H9 (cell line): ENCODE data around the gene C2CD4A. TPM values are rescaled to one million over a fixed set of nuclear protein-coding genes. Genes with fewer than 3 reads are reported as not detected.

ENCODE experiments used
- DNase-seq: peaks from one replicate; pipeline ENCODE4 v3.0.0-alpha.2; 2017
- H2AFZ ChIP-seq: one replicate; pipeline ENCODE4 v1.6.1; 2013; ENCODE audit warnings: mild to moderate bottlenecking, low read length, control low read depth, moderate library complexity
- H2AK5ac ChIP-seq: 2 replicates; pipeline ENCODE4 v1.6.1; 2013; ENCODE audit warnings: low read length, control low read depth, mixed read lengths; ENCODE audit not compliant: insufficient read length
- H2BK120ac ChIP-seq: one replicate; pipeline ENCODE4 v1.6.1; 2013; ENCODE audit warnings: low read depth, mild to moderate bottlenecking, low read length, control low read depth, inconsistent platforms; ENCODE audit not compliant: poor library complexity, severe bottlenecking
- H2BK12ac ChIP-seq: 2 replicates; pipeline ENCODE4 v1.6.1; 2013; ENCODE audit warnings: low read length, control low read depth, mixed read lengths, low read depth; ENCODE audit not compliant: insufficient read length
- H2BK15ac ChIP-seq: 2 replicates; pipeline ENCODE4 v1.6.1; 2013; ENCODE audit warnings: low read depth, low read length, control low read depth
- H2BK20ac ChIP-seq: one replicate; pipeline ENCODE4 v1.6.1; 2013; ENCODE audit warnings: low read depth, mild to moderate bottlenecking, low read length, control low read depth, inconsistent platforms; ENCODE audit not compliant: poor library complexity, severe bottlenecking
- H2BK5ac ChIP-seq: 2 replicates; pipeline ENCODE4 v1.6.1; 2013; ENCODE audit warnings: low read length, control low read depth, mixed read lengths; ENCODE audit not compliant: insufficient read length
- H3K14ac ChIP-seq: 2 replicates; pipeline ENCODE4 v1.6.1; 2013; ENCODE audit warnings: low read length, control low read depth; ENCODE audit not compliant: insufficient read depth
- H3K18ac ChIP-seq: 2 replicates; pipeline ENCODE4 v1.6.1; 2013; ENCODE audit warnings: low read depth, mild to moderate bottlenecking, mixed read lengths, low read length, control low read depth; ENCODE audit not compliant: insufficient read length
- H3K23ac ChIP-seq: 2 replicates; pipeline ENCODE4 v1.6.1; 2013; ENCODE audit warnings: low read length, control low read depth, mixed read lengths, low read depth; ENCODE audit not compliant: insufficient read length
- H3K23me2 ChIP-seq: 2 replicates; pipeline ENCODE4 v1.6.1; 2013; ENCODE audit warnings: low read depth, mild to moderate bottlenecking, mixed read lengths, low read length, control low read depth; ENCODE audit not compliant: insufficient read length, poor library complexity, severe bottlenecking
- H3K27ac ChIP-seq: 2 replicates; pipeline ENCODE4 v1.5.1; 2013; ENCODE audit warnings: low read length, control low read depth, mixed read lengths, low read depth; ENCODE audit not compliant: insufficient read length
- H3K27me3 ChIP-seq: 2 replicates; pipeline ENCODE4 v1.6.1; 2013; ENCODE audit warnings: low read length, control low read depth, inconsistent platforms; ENCODE audit not compliant: insufficient read depth
- H3K4ac ChIP-seq: 2 replicates; pipeline ENCODE4 v1.6.1; 2013; ENCODE audit warnings: low read depth, mild to moderate bottlenecking, control low read depth, inconsistent platforms, low read length, moderate library complexity
- H3K4me1 ChIP-seq: 2 replicates; pipeline ENCODE4 v1.6.1; 2013; ENCODE audit warnings: low read length, control low read depth, inconsistent platforms; ENCODE audit not compliant: insufficient read depth
- H3K4me2 ChIP-seq: 2 replicates; pipeline ENCODE4 v1.6.1; 2013; ENCODE audit warnings: low read length, control low read depth, mixed read lengths; ENCODE audit not compliant: insufficient read length, insufficient read depth
- H3K56ac ChIP-seq: 2 replicates; pipeline ENCODE4 v1.6.1; 2013; ENCODE audit warnings: low read depth, mild to moderate bottlenecking, mixed read lengths, low read length, control low read depth; ENCODE audit not compliant: insufficient read length
- H3K79me1 ChIP-seq: 2 replicates; pipeline ENCODE4 v1.6.1; 2013; ENCODE audit warnings: low read depth, mild to moderate bottlenecking, moderate library complexity, low read length, control low read depth, inconsistent platforms; ENCODE audit not compliant: insufficient read depth, poor library complexity, severe bottlenecking
- H3K79me2 ChIP-seq: 2 replicates; pipeline ENCODE4 v1.6.1; 2013; ENCODE audit warnings: low read length, control low read depth, inconsistent platforms; ENCODE audit not compliant: insufficient read depth
- H3K9ac ChIP-seq: 2 replicates; pipeline ENCODE4 v1.6.1; 2013; ENCODE audit warnings: low read length, control low read depth, mixed read lengths; ENCODE audit not compliant: insufficient read length; ENCODE audit errors: extremely low read depth
- H3K9me3 ChIP-seq: one replicate; pipeline ENCODE4 v1.6.1; 2013; ENCODE audit warnings: low read depth, low read length, inconsistent platforms; ENCODE audit not compliant: control insufficient read depth
- H3T11ph ChIP-seq: one replicate; pipeline ENCODE4 v1.6.1; 2013; ENCODE audit warnings: mild to moderate bottlenecking, low read length, control low read depth, inconsistent platforms
- H4K20me1 ChIP-seq: one replicate; pipeline ENCODE4 v1.6.1; 2013; ENCODE audit not compliant: control insufficient read depth, insufficient read length, insufficient read depth
- H4K5ac ChIP-seq: 2 replicates; pipeline ENCODE4 v1.6.1; 2013; ENCODE audit warnings: low read depth, mild to moderate bottlenecking, mixed read lengths, low read length, control low read depth; ENCODE audit not compliant: insufficient read length
- H4K8ac ChIP-seq: replicated peaks from 2 replicates; pipeline ENCODE4 v1.6.1; 2013; ENCODE audit warnings: low read length, control low read depth, mixed read lengths, low read depth; ENCODE audit not compliant: insufficient read length
- H4K91ac ChIP-seq: 2 replicates; pipeline ENCODE4 v1.6.1; 2013; ENCODE audit warnings: low read depth, mild to moderate bottlenecking, moderate library complexity, mixed read lengths, low read length, control low read depth; ENCODE audit not compliant: insufficient read length
- H3K27ac Mint-ChIP-seq, 3 experiments: 2 replicates in 2 of 3; 3 replicates in 1 of 3; pipeline ENCODE4 v1.8.0; 2020 to 2021; ENCODE audit warnings: mixed read lengths in 3 of 3, mild to moderate bottlenecking in 1 of 3, moderate library complexity in 1 of 3
- H3K27me3 Mint-ChIP-seq: 2 replicates; pipeline ENCODE4 v1.8.0; 2021; ENCODE audit warnings: low read depth, mild to moderate bottlenecking, moderate library complexity, mixed read lengths
- H3K36me3 Mint-ChIP-seq, 3 experiments: 2 replicates in 2 of 3; 3 replicates in 1 of 3; pipeline ENCODE4 v1.8.0; 2020 to 2021; ENCODE audit warnings: low read depth in 3 of 3, mixed read lengths in 3 of 3; ENCODE audit not compliant: insufficient read depth in 1 of 3
- H3K4me1 Mint-ChIP-seq, 2 experiments: 2 replicates each; pipeline ENCODE4 v1.8.0; 2020; ENCODE audit warnings: mixed read lengths in 2 of 2
- H3K4me3 Mint-ChIP-seq, 2 experiments: 2 replicates in 1 of 2; 3 replicates in 1 of 2; pipeline ENCODE4 v1.8.0; 2020 to 2021; ENCODE audit warnings: mild to moderate bottlenecking in 2 of 2, mixed read lengths in 2 of 2, moderate library complexity in 1 of 2
- H3K9me3 Mint-ChIP-seq, 2 experiments: 2 replicates in 1 of 2; 3 replicates in 1 of 2; pipeline ENCODE4 v1.8.0; 2020; ENCODE audit warnings: mild to moderate bottlenecking in 2 of 2, mixed read lengths in 2 of 2, moderate library complexity in 1 of 2
- WGBS: extraction: QIAGEN DNeasy Blood & Tissue Kit; methylation state at CpG from one replicate; pipeline ENCODE4 v1.1.7; 2013; ENCODE audit warnings: missing lambda C conversion rate, low lambda C conversion rate, mixed read lengths; ENCODE audit not compliant: insufficient read length; ENCODE audit errors: extremely low coverage; 5-methylcytosine and 5-hydroxymethylcytosine counted together
- total RNA-seq: library from RNA; stranded (reverse); gene quantifications from 2 replicates; pipeline ENCODE4 v1.2.1, GENCODE V29; 2021
- TF ChIP-seq, protein P1 (sequence below): fragments of 200-600 bp; sonication (generic); conservative IDR thresholded peaks from 3 replicates; pipeline ENCODE4 v1.8.0; 2021; ENCODE audit warnings: antibody characterized with exemption, mild to moderate bottlenecking

C2CD4A gene
- total RNA-seq, 1 experiment from 2014 or later = not detected

DNA sequence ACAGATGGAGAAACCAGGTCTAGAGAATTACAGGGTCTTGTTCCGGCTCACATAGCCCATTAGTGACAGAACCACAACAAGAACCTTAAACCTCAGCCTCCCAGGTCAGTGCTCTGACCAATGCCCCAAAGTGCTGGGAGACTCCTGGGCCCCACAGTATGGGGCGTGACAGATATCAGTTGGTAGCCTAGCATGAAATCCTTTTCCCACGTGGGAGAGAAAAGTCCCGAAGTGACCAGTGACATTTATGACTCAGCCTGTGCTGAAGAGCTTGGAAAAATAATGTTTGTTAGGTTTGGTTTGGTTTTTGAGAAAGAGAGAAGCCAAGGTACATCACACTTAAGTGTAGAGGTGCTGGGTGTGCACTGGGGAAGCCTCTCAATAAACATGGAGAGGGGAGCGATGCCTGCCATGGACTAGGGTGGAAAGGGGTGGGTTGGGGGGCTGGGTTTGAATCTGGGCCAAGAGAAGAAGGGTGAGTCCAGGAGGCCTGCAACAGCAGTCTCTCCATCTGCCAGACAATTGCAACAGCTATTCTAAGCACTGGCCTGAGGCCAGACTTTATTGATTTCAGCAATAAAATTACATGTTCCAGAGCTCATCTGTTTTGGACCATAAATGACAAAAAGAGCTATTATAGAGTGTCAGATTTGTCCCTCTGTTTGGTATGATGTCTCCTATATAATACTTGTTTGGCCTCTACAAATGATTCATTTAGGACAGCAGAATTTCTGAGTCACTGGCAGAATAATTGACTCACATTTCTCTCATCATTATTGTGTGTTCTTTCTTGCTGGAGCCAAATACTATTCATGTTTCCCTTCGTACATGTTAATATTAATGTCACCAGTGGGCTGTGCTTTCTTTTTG is 43.4 kb downstream of the C2CD4A start:
- no CpG with 5 or more reads among the region's 6 CpGs for WGBS

More for the DNA sequence above, 43.4 kb downstream of the C2CD4A start:
- Mint-ChIP-seq H3K36me3 (no peaks in the 10 kb centered on the region), H3K9me3 (no peaks in the 10 kb centered on the region), H3K27ac (no peak overlapping the region; a peak in 1 of 7 replicates), H3K4me3 (no peak overlapping the region), H3K27me3 (no peaks in the 10 kb centered on the region; the same call in none of the 2 replicates), H3K4me1 (no peaks in the 10 kb centered on the region)
- Histone ChIP-seq H3K14ac (no peak overlapping the region), H3K9me3 (no peaks in the 10 kb centered on the region), H2BK120ac (no peak overlapping the region), H3K79me2 (no peaks in the 10 kb centered on the region), H2BK12ac (no peak overlapping the region), H3K18ac (no peak overlapping the region), H3K4me1 (0 out of 2 replicates have a peak, but pooled peaks cover 2% of the 10 kb centered on the region), H4K8ac (no peak overlapping the region), H3K4me2 (no peak overlapping the region), H3K9ac (no peak overlapping the region), H2AFZ (no peak overlapping the region), H4K5ac (no peak overlapping the region), H2BK5ac (no peak overlapping the region), H3K27ac (no peak overlapping the region), H3K23ac (no peak overlapping the region), H2BK20ac (no peak overlapping the region), H2BK15ac (no peak overlapping the region), H3T11ph (no peak overlapping the region), H2AK5ac (no peak overlapping the region), H3K4ac (no peak overlapping the region), H4K91ac (no peak overlapping the region), H4K20me1 (no peaks in the 10 kb centered on the region), H3K79me1 (no peaks in the 10 kb centered on the region), H3K56ac (no peak overlapping the region), H3K23me2 (no peaks in the 10 kb centered on the region), H3K27me3 (no peaks in the 10 kb centered on the region)
- TF ChIP-seq, protein P1, sequence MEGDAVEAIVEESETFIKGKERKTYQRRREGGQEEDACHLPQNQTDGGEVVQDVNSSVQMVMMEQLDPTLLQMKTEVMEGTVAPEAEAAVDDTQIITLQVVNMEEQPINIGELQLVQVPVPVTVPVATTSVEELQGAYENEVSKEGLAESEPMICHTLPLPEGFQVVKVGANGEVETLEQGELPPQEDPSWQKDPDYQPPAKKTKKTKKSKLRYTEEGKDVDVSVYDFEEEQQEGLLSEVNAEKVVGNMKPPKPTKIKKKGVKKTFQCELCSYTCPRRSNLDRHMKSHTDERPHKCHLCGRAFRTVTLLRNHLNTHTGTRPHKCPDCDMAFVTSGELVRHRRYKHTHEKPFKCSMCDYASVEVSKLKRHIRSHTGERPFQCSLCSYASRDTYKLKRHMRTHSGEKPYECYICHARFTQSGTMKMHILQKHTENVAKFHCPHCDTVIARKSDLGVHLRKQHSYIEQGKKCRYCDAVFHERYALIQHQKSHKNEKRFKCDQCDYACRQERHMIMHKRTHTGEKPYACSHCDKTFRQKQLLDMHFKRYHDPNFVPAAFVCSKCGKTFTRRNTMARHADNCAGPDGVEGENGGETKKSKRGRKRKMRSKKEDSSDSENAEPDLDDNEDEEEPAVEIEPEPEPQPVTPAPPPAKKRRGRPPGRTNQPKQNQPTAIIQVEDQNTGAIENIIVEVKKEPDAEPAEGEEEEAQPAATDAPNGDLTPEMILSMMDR = no peak
- no peak for DNase-seq
